Activated B cell treated with CpG ODN at 0.5 μM for 24 hours (primary cell): ENCODE data around the gene LRRK1. TPM values are rescaled to one million over a fixed set of nuclear protein-coding genes. Genes with fewer than 3 reads are reported as not detected.

Experiments
- ATAC-seq: fragments of 200-7000 bp; cut with Tn5 transposase; one replicate; pipeline ENCODE4 v1.10.0; 2021; ENCODE audit warnings: low read depth, mild to moderate bottlenecking, moderate library complexity
- CTCF ChIA-PET: fragments of 350-600 bp; sonication (Branson Sonifier 250); formaldehyde crosslinking; loops from one replicate; lab custom pipeline; 2021; ENCODE audit warnings: antibody characterized with exemption; lab: Charles Lee
- POLR2A ChIA-PET: fragments of 350-600 bp; sonication (Branson Sonifier 250); formaldehyde crosslinking; loops from one replicate; lab custom pipeline; 2021; ENCODE audit warnings: antibody characterized with exemption; lab: Charles Lee
- DNase-seq: peaks from one replicate; pipeline ENCODE4 v3.0.0; 2022
- H3K27ac Mint-ChIP-seq: one replicate; pipeline ENCODE4 v1.8.0; 2020; ENCODE audit warnings: mixed read lengths
- H3K27me3 Mint-ChIP-seq: one replicate; pipeline ENCODE4 v1.8.0; 2021; ENCODE audit warnings: mixed read lengths
- H3K36me3 Mint-ChIP-seq: one replicate; pipeline ENCODE4 v1.8.0; 2021; ENCODE audit warnings: low read depth, mixed read lengths
- H3K4me1 Mint-ChIP-seq: one replicate; pipeline ENCODE4 v1.8.0; 2021; ENCODE audit warnings: mixed read lengths
- H3K4me3 Mint-ChIP-seq: one replicate; pipeline ENCODE4 v1.8.0; 2020; ENCODE audit warnings: mild to moderate bottlenecking, mixed read lengths
- H3K9me3 Mint-ChIP-seq: one replicate; pipeline ENCODE4 v1.8.0; 2020; ENCODE audit warnings: mixed read lengths
- CTCF ChIP-seq: fragments of 200-600 bp; IDR thresholded peaks from one replicate; pipeline ENCODE4 v1.8.0; 2022; ENCODE audit warnings: antibody characterized with exemption, mild to moderate bottlenecking
- intact Hi-C: fragments of 100-400 bp; cut with micrococcal nuclease; formaldehyde crosslinking; loops from one replicate; pipeline ENCODE4 v1.15.1; 2024
- total RNA-seq: library from RNA; stranded (reverse); gene quantifications from 2 replicates; pipeline ENCODE4 v1.2.3, GENCODE V29; 2022

The LRRK1 gene
- total RNA-seq, 1 donor from 2014 or later: 43.5 TPM

DNA sequence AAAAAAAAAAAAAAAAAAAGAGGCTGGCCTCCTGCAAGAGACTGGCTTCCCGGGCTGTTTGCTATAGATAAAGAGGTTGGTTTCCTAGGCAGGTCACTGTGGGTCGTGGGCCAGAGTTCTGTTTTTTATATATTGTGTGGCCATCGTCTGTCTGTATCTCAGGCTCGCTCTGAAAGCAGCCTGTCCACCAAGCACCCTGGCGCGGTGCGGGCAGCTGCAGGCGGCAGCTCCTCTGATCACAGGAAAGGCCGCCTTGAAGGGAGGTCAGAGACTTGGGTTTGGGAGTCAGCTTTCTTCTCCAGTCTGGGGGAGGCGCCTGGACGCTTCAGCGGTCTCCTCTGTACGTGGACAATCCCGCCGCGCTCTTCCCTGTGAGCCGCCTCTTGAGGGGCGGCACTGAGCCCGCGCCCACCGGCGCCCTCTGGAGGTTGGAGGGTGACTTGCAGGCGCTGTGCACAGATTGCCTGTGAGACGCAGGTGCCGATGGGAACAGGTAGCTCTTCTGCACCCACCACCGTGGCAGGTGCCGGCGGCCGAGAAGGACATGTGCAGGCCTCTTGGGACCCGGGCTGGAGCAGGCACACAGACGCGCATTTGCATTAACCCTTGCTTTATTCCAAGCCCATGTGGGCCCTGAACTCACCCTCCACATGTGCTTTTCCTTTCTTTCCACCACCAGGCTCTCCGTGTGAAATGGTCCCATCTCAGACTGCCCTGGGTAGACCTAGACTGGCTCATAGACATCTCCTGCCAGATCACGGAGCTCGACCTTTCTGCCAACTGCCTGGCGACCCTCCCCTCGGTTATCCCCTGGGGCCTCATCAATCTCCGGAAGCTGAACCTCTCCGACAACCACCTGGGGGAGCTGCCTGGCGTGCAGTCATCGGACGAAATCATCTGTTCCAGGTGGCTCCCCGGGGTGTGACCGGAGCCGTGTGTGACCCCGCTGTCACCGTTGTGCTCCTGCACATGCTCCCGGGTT lies 89.3 kb downstream of the LRRK1 start:
- peak; percentile 62 for TF ChIP-seq CTCF
- no peaks in the 10 kb centered on the region for H3K27me3 Mint-ChIP-seq
- H3K36me3 Mint-ChIP-seq: peaks cover 25% of the 10 kb centered on the region
- intact Hi-C loops: loop anchor here (1.0 to 5.0 kb wide), 6 partner anchors 36 to 1081 kb away; partner anchors contain the start of genes ADAMTS17 and TM2D3
- CTCF ChIA-PET: interaction anchor here (0.7 to 10.7 kb wide), 22 partner anchors 8 to 386 kb away, joined by 3 to 543 read pairs (median 5); partner anchors contain the start of gene LRRK1
- DNase-seq (peak; percentile 89), ATAC-seq (peak; percentile 96)
- peaks cover 4% of the 10 kb centered on the region for H3K9me3 Mint-ChIP-seq
- H3K27ac Mint-ChIP-seq: no peak overlapping the region
- H3K4me3 Mint-ChIP-seq: peak overlapping the region; percentile 85
- peaks cover 23% of the 10 kb centered on the region for H3K4me1 Mint-ChIP-seq
- POLR2A ChIA-PET: interaction anchor here (0.6 to 5.1 kb wide), 4 partner anchors 89 to 406 kb away, joined by 3 to 92 read pairs (median 3); partner anchors contain the start of genes ASB7, LINS1 and LRRK1

- ChIA-PET POLR2A (interaction anchor here (5.1 kb wide), 1 partner anchor 90 kb away, joined by 92 read pairs; the partner anchor contains the start of gene LRRK1), CTCF (interaction anchor here (1.0 to 10.7 kb wide), 11 partner anchors 11 to 382 kb away, joined by 3 to 543 read pairs (median 5); partner anchors contain the start of gene LRRK1)
- H3K9me3 Mint-ChIP-seq: peaks cover 4% of the 10 kb centered on the region
- no peaks in the 10 kb centered on the region for H3K27me3 Mint-ChIP-seq
- no peak for ATAC-seq
- peaks cover 30% of the 10 kb centered on the region for H3K36me3 Mint-ChIP-seq
- no peak overlapping the region for H3K27ac Mint-ChIP-seq
- TF ChIP-seq CTCF: no peak
- DNase-seq: no peak
- intact Hi-C loops: loop anchor here (5.0 kb wide), 4 partner anchors 37 to 1082 kb away; partner anchors contain the start of genes ADAMTS17 and TM2D3
- H3K4me1 Mint-ChIP-seq: peaks cover 23% of the 10 kb centered on the region
- no peak overlapping the region for H3K4me3 Mint-ChIP-seq
These were observed 90.0 kb downstream of the LRRK1 start for GRCh38 chr15:101009176-101009575.

GRCh38 chr15:101010781-101011180 lies 91.6 kb downstream of the LRRK1 start:
- no peaks in the 10 kb centered on the region for H3K27me3 Mint-ChIP-seq
- peaks cover 38% of the 10 kb centered on the region for H3K36me3 Mint-ChIP-seq
- H3K4me3 Mint-ChIP-seq: no peak overlapping the region
- H3K9me3 Mint-ChIP-seq: no peaks in the 10 kb centered on the region
- intact Hi-C loops: no loop called here
- H3K4me1 Mint-ChIP-seq: peaks cover 23% of the 10 kb centered on the region
- no peak overlapping the region for H3K27ac Mint-ChIP-seq
- DNase-seq: no peak
- CTCF ChIA-PET: interaction anchor here (10.7 kb wide), 1 partner anchor 94 kb away, joined by 543 read pairs; the partner anchor contains the start of gene LRRK1
- POLR2A ChIA-PET: no interaction called here
- TF ChIP-seq CTCF: no peak
- no peak for ATAC-seq

- no peak for TF ChIP-seq CTCF
- Mint-ChIP-seq H3K4me3 (no peak overlapping the region), H3K36me3 (peaks cover 47% of the 10 kb centered on the region), H3K9me3 (no peaks in the 10 kb centered on the region), H3K27ac (no peak overlapping the region), H3K27me3 (no peaks in the 10 kb centered on the region), H3K4me1 (peaks cover 14% of the 10 kb centered on the region)
- no peak for ATAC-seq
- CTCF ChIA-PET: interaction anchor here (1.0 to 1.5 kb wide), 2 partner anchors 95 to 246 kb away, joined by 7 to 9 read pairs; no protein-coding TSS in a partner anchor
- intact Hi-C loops: no loop called here
- no peak for DNase-seq
- POLR2A ChIA-PET: no interaction called here
These were observed 93.4 kb downstream of the LRRK1 start for GRCh38 chr15:101012326-101013200.
